ENCODE measurements around the gene ATP5PO. TPM values are rescaled to one million over a fixed set of nuclear protein-coding genes. Genes with fewer than 3 reads are reported as not detected.

ATP5PO gene
- total RNA-seq, 1 donor from 2014 or later: 187 TPM

DNA sequence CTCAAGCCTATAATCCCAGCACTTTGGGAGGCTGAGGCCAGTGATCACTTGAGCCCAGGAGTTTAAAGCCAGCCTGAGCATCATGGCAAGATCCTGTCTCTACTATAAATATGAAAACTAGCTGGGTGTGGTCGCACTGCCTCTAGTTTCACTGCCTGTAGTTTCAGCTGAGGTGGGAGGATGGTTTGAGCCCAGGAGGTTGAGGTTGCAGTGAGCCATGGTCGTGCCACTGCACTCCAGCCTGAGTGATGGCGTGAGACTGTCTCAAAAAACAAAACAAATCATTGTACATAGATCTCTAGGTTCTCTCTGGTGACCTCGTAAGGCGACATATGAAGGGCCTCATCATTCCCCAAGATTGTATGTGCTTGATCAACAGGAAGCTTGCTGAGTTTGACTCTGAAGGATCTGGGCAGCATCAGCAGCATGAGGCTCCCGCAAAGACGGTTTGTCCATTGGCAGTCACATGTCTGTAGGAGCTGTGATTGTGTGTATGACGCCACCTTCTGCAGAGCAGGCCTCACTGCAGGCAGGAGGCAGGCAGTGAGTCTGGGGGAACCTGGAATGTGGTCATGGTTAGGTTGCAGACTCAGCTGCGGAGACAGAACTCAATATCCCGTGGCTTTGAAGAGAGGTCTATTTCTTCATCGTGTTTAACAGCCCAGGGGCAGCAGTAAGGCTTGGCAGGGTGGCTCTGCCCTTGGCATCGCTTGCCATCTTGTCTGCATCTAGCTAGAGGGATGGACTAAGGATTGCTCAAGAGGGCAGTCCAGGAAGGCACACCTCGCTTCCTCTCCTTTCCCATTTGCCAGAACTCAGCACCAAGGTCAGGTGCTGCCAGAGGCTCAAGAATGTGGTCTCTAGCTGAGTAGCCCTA, 14.0 kb downstream of the ATP5PO start:
- intact Hi-C loops (cut with micrococcal nuclease): no loop called here

DNA sequence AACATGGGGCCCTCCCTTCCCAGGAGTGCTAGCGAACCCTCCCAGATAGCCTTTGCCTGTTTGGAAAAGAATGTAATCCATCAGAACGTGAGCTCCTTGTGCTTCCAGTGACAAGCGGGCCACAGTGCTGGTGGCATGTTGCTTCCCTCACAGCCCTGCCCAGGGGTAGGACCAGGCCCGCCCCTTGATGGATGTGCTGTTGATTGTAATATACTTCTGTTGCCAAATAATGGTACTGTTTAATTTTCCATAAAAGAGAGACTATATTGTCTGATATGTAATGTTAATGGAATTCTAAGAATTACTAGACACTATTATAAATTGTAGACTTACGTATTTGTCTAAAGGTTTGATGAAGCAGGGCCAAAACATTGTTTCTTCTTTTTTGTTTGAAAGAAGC, 16.4 kb downstream of the ATP5PO start:
- intact Hi-C loops (cut with micrococcal nuclease): no loop called here

DNA sequence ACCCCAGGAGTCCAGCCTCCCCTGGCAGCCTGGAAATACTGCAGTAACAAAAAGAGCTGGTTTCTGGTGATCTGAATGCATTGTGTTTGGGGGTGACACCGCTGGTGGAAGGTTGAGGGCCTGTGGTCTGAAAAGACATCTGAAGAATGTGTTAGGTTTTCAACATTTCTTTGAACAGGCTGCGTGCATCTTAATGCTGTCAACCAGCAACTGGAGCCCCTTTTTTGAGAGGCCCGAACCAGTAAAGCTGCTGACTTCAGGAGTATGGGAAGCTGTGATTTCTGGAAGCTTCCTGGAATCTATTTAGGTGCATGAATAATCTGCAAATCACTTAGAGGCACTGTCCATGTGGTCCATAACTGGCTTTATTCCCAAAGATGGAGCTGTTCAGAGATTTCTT, 17.0 kb downstream of the ATP5PO start:
- intact Hi-C loops (cut with micrococcal nuclease): no loop called here

DNA sequence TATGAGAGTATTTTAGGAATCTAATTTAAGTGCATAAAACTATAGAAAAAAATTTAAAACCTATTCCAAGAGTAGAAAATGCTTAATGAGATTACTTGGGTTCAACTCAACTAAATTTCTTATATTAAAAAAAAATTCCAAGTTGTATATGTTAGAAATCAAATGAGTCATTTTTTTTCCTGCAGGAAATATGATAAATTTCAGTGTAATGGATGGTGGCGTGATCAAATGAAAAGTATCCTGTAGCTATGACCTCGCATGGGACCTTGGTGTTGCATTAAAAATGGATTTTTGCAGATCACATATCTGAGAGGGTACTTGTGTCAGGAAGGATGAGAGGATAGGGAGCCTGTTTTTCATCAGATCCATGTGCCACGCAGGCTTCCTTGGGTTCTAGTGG, 17.9 kb downstream of the ATP5PO start:
- intact Hi-C loops (cut with micrococcal nuclease): no loop called here

- intact Hi-C loops (cut with micrococcal nuclease): no loop called here
Observed at GRCh38 chr21:33897098-33897497, 18.5 kb downstream of the ATP5PO start.

- intact Hi-C loops (cut with micrococcal nuclease): no loop called here
Observed at GRCh38 chr21:33896691-33897090, 18.9 kb downstream of the ATP5PO start.

DNA sequence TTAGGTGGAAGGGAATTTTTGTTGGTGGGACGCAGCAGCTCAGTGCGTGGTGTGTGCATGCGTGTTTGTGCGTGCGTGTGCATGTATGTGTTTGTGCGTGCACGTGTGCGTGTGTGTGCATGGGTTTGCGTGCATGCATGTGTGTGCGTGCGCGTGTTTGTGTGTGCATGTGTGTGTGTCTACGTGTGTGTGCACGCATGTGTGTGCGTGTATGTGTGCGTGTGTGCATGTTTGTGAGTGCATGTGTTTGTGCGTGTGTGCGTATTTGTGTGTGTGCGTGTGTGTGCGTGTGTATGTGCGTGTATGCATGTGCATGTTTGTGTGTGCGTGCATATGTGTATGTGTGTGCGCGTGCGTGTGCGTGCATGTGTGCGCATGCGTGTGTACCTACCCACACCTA, 20.2 kb downstream of the ATP5PO start:
- intact Hi-C loops (cut with micrococcal nuclease): no loop called here

- intact Hi-C loops (cut with micrococcal nuclease): loop anchor here (5.0 kb wide), 1 partner anchor 233 kb away; no protein-coding TSS in a partner anchor
Observed at GRCh38 chr21:33894736-33895288, 20.8 kb downstream of the ATP5PO start.

GRCh38 chr21:33893917-33894316, 21.7 kb downstream of the ATP5PO start:
- intact Hi-C loops (cut with micrococcal nuclease): loop anchor here (5.0 kb wide), 1 partner anchor 232 kb away; no protein-coding TSS in a partner anchor

GRCh38 chr21:33892853-33893252, 22.8 kb downstream of the ATP5PO start:
- intact Hi-C loops (cut with micrococcal nuclease): loop anchor here (5.0 kb wide), 1 partner anchor 231 kb away; no protein-coding TSS in a partner anchor

DNA sequence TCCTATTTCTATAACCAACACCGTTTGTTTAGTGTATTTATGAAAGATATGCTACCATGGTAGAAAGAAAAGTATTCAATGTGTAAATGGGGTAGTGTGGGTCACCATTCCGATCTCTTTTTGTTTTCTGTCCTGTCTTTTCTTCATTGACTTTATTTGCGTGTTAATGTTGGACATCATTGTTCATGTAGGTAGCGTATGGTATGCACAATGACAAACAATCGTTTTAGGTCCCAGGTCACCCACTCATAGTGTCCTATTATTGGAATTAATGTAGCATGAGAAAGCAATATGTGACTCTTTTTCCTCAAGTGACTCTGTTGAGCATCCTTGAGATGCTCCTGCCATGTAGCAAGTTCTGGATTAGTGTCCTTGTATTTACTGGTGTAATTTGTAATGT, 25.4 kb downstream of the ATP5PO start:
- intact Hi-C loops (cut with micrococcal nuclease): loop anchor here (5.0 kb wide), 1 partner anchor 228 kb away; no protein-coding TSS in a partner anchor

GRCh38 chr21:33886321-33886720, 29.3 kb downstream of the ATP5PO start:
- intact Hi-C loops (cut with micrococcal nuclease): no loop called here

GRCh38 chr21:33885172-33885514, 30.5 kb downstream of the ATP5PO start:
- intact Hi-C loops (cut with micrococcal nuclease): no loop called here

- intact Hi-C loops (cut with micrococcal nuclease): no loop called here
Observed at GRCh38 chr21:33884376-33885171, 31.0 kb downstream of the ATP5PO start.

GRCh38 chr21:33883118-33883517, 32.5 kb downstream of the ATP5PO start:
- intact Hi-C loops (cut with micrococcal nuclease): no loop called here

- intact Hi-C loops (cut with micrococcal nuclease): no loop called here
Observed at GRCh38 chr21:33881689-33882440, 33.7 kb downstream of the ATP5PO start.

GRCh38 chr21:33880626-33881025, 35.0 kb downstream of the ATP5PO start:
- intact Hi-C loops (cut with micrococcal nuclease): no loop called here

DNA sequence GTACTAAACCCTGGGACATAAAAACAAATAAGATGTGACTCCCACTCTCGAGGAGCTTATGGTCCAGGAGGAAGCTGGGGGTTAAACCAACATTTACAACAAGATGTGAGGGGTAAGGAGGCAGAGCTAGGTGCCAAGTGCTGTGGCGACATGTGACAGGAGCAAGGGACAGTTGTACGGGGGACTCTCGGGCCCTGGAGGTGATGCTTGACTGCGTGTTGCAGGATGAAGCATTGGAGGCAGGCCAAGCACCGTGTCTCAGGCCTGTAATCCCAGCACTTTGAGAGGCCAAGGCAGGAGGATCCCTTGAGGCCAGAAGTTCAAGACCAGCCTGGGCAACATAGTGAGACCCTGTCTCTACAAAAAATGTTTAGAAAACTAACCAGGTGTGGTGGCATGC, 36.8 kb downstream of the ATP5PO start:
- intact Hi-C loops (cut with micrococcal nuclease): no loop called here

DNA sequence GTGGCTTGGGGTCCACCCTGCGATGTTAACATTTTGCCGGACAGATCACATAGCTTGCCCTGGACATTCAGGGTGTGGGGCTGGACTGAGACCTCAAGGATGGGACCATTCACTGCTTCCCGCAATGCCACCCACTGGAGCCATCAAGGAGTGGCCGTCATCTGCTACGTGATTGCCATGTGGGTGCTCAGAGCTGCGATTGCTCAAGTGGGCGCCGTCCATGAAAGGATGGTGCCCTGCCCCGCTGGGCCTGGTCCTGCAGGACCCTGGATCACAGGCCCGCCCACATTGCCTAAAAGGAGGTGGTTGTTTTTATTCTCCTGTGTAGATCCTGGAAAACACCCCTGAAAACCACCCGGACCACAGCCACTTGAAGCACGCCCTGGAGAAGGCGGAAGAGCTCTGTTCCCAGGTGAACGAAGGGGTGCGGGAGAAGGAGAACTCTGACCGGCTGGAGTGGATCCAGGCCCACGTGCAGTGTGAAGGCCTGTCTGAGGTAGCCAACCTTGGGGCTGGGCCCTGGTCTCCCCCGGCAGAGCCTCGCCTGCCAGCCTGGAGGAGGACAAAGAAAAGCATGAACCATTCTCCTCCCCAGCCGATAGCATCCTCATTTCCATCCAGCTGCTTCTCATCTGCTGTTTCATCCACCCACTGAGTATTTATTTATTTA, 40.4 kb downstream of the ATP5PO start:
- intact Hi-C loops (cut with micrococcal nuclease): no loop called here

DNA sequence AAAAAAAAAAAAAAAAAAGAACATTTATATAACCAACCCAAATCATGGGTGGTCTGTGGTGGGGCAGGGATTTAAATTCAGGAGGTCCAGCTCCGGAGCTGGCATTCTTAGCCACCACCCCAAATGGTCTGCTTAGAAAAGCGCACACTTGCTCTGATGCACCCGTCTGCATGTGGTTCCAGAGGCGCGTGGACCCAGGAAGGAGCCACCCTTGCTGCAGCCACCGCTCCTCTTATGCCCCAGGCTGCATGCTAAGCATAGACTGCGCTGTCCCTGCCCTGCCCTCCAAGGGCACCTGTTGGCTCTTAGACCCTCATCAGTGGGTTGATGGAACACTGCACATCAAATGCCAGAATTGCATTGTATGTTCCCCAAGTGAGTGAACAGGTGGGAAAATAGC, 41.4 kb downstream of the ATP5PO start:
- intact Hi-C loops (cut with micrococcal nuclease): no loop called here
